GM19328 (cell line): Measurements from ENCODE around the gene UFC1.

Experiments used
- ATAC-seq: cut with Tn5 transposase; IDR thresholded peaks from one replicate; pipeline ENCODE4 v1.9.1; 2021; ENCODE audit warnings: mild to moderate bottlenecking, moderate library complexity; ENCODE audit not compliant: unreplicated experiment

The UFC1 gene

GRCh38 chr1:161192476-161193465, 39.0 kb downstream of the UFC1 start:
- ATAC-seq, result no peak

- no peak for ATAC-seq
Observed at GRCh38 chr1:161193561-161194235, 39.9 kb downstream of the UFC1 start.

- peak; percentile 54 for ATAC-seq
Observed at GRCh38 chr1:161195171-161195570, 41.4 kb downstream of the UFC1 start.

GRCh38 chr1:161196111-161196510, 42.3 kb downstream of the UFC1 start:
- no peak for ATAC-seq

- no peak for ATAC-seq
Observed at GRCh38 chr1:161196521-161197451, 43.0 kb downstream of the UFC1 start.

GRCh38 chr1:161197560-161198193, 43.9 kb downstream of the UFC1 start:
- no peak for ATAC-seq

- ATAC-seq, result no peak
Observed at GRCh38 chr1:161198194-161198896, 44.6 kb downstream of the UFC1 start.

GRCh38 chr1:161198897-161199431, 45.2 kb downstream of the UFC1 start, which contains the start of gene ADAMTS4:
Gene ADAMTS4, minus strand, starts transcription at chr1:161199054. Its CDS starts 427 bp downstream, at chr1:161198627.
- ATAC-seq, result no peak

GRCh38 chr1:161199506-161200139, 45.8 kb downstream of the UFC1 start:
- no peak for ATAC-seq

GRCh38 chr1:161200421-161200991, 46.7 kb downstream of the UFC1 start:
- no peak for ATAC-seq

- ATAC-seq, result no peak
Observed at GRCh38 chr1:161200992-161201835, 47.4 kb downstream of the UFC1 start.

GRCh38 chr1:161201836-161202712, 48.3 kb downstream of the UFC1 start, which contains the start of gene NDUFS2:
Gene NDUFS2, plus strand, starts transcription at chr1:161202367. Its CDS starts 19 bp downstream, at chr1:161202386.
- ATAC-seq, result peak; percentile 94

GRCh38 chr1:161206411-161207140, 52.8 kb downstream of the UFC1 start:
- ATAC-seq, result no peak

- no peak for ATAC-seq
Observed at GRCh38 chr1:161207173-161207572, 53.4 kb downstream of the UFC1 start.
